ENCODE data around the gene GGCT.

Gene GGCT

GRCh38 chr7:30462179-30462578, 42.5 kb downstream of the GGCT start:
- no peak for DNase-seq (ENCODE audit: low spot score)

GRCh38 chr7:30460246-30460633, 44.4 kb downstream of the GGCT start:
- no peak for DNase-seq (ENCODE audit: low spot score)

- DNase-seq (ENCODE audit: low spot score): no peak
These were observed 44.9 kb downstream of the GGCT start for GRCh38 chr7:30459591-30460245.

- no peak for DNase-seq (ENCODE audit: low spot score)
These were observed 46.3 kb downstream of the GGCT start for GRCh38 chr7:30458311-30458710.

GRCh38 chr7:30453921-30454320, 50.7 kb downstream of the GGCT start:
- no peak for DNase-seq (ENCODE audit: low spot score)

- DNase-seq (ENCODE audit: low spot score): no peak
These were observed 51.6 kb downstream of the GGCT start for GRCh38 chr7:30453016-30453415.

GRCh38 chr7:30452280-30452930, 52.2 kb downstream of the GGCT start:
- DNase-seq (ENCODE audit: low spot score): no peak

GRCh38 chr7:30451539-30452279, 52.9 kb downstream of the GGCT start:
- no peak for DNase-seq (ENCODE audit: low spot score)

- DNase-seq (ENCODE audit: low spot score): no peak
These were observed 53.6 kb downstream of the GGCT start for GRCh38 chr7:30450983-30451497.

GRCh38 chr7:30450240-30450982, 54.2 kb downstream of the GGCT start:
- no peak for DNase-seq (ENCODE audit: low spot score)

GRCh38 chr7:30448461-30449189, 56.0 kb downstream of the GGCT start:
- DNase-seq (ENCODE audit: low spot score): no peak

- no peak for DNase-seq (ENCODE audit: low spot score)
These were observed 57.2 kb downstream of the GGCT start for GRCh38 chr7:30447466-30447865.

Data from D341Med (cell line).